ENCODE results near the gene PRSS53. TPM values are rescaled to one million over a fixed set of nuclear protein-coding genes. Genes with fewer than 3 reads are reported as not detected.
A peak's percentile ranks its signal among the peaks of the same experiment; 100 is the strongest.

The PRSS53 gene
- total RNA-seq, 1 donor, result 1.7 TPM

GRCh38 chr16:31110106-31111034, 21.6 kb upstream of the PRSS53 start:
- no peak for DNase-seq (ENCODE audit: low read depth)
- no peak overlapping the region for H3K4me3 ChIP-seq (ENCODE audit: low read depth, low read length)

GRCh38 chr16:31109622-31110021, 20.9 kb upstream of the PRSS53 start:
- no peak for DNase-seq (ENCODE audit: low read depth)
- no peak for TF ChIP-seq CTCF (IDR thresholded peaks at IDR 0.05; ENCODE audit: insufficient read depth, low read depth, low read length)
- H3K4me3 ChIP-seq (ENCODE audit: low read depth, low read length), result peak overlapping the region; percentile 90

More at GRCh38 chr16:31110106-31111034, 21.6 kb upstream of the PRSS53 start:
- TF ChIP-seq CTCF (IDR thresholded peaks at IDR 0.05; ENCODE audit: insufficient read depth, low read depth, low read length), result no peak

- H3K4me3 ChIP-seq (ENCODE audit: low read depth, low read length), result peak overlapping the region; percentile 90
- DNase-seq (ENCODE audit: low read depth), result no peak
- no peak for TF ChIP-seq CTCF (IDR thresholded peaks at IDR 0.05; ENCODE audit: insufficient read depth, low read depth, low read length)
Observed at GRCh38 chr16:31108794-31109558, 20.2 kb upstream of the PRSS53 start.

GRCh38 chr16:31108035-31108793, 19.5 kb upstream of the PRSS53 start, which contains the start of gene BCKDK:
Gene BCKDK, plus strand, starts transcription at chr16:31108386. Its CDS starts 838 bp downstream, at chr16:31109224.
- peak; percentile 60 for DNase-seq (ENCODE audit: low read depth)
- TF ChIP-seq CTCF (IDR thresholded peaks at IDR 0.05; ENCODE audit: insufficient read depth, low read depth, low read length), result no peak
- peak within 1 kb of the TSS; percentile 90 for H3K4me3 ChIP-seq (ENCODE audit: low read depth, low read length)

GRCh38 chr16:31107465-31107867, 18.7 kb upstream of the PRSS53 start:
- TF ChIP-seq CTCF (IDR thresholded peaks at IDR 0.05; ENCODE audit: insufficient read depth, low read depth, low read length), result no peak
- no peak for DNase-seq (ENCODE audit: low read depth)
- no peak overlapping the region for H3K4me3 ChIP-seq (ENCODE audit: low read depth, low read length)

Data from fibroblast of villous mesenchyme (primary cell).